ENCODE results near the gene CALD1.

CALD1 gene

DNA sequence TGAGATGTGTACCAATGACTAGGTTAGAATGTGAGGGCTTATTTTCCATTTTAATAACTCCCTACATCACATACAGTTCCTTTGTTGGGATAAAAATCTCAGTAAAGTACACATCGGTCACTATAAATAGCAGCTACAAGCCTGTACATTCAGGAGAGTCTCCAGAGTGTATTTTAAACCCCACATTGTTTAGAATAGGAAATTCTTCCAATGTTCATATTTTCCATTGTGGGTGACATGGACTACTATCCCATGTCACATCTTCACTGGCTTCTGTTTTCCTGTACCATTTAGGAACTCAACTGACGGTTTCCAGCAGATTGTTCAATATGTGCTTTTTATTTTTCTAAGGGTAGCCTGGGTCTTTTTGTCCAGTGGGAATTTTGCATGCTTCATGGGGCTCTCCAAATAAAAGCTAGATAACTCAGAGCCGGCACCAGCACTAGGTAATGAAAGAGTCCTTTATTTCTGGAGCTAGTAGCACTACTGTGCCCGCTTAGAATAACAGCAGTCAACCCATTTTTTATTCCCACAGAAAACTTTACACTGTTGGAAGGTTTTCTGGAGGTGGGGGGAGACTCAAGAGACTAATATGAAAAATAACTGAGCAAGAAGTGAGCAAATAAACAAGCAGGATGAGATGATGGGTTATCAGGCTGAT lies 100.5 kb downstream of the CALD1 start:
- intact Hi-C loops (cut with DNase I) = no loop called here
- DNase-seq = no peak

DNA sequence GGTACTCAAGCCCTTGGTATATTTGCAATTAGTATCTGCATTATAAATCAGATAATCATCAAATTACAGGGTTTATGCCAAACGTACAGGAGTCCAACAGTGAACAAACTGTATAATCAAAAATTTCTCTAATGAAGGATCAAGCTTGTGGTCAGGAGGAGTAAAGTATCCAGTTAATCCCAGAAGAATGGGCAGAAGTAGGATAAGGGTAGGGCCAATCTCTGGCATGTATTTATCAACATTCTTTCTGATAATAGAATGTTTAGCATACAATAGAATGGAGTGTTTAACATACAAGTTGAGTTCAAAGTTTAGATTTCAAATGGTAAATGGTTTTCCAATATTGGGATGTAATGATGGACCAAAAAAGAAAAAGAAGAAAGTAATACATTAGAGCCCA lies 103.0 kb downstream of the CALD1 start:
- DNase-seq = no peak
- intact Hi-C loops (cut with DNase I) = no loop called here

DNA sequence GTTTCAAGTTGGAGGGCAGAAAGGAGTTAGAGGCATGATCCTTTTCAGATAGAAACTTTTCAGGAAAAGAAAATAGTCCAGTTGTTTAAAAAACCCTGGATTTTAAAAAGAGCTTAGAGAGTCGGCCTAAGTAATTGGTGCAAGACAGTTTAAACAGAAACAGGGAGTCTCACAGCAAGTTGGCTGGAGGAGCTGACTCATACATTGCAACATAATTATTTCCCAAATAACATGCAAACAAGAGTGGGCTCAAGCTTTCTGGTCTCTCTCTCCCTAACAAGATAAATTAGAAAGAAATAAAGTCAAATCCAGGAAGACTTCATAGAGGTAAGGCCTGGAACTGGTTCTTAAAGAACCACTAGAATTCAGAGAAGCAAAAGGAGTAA lies 106.5 kb downstream of the CALD1 start:
- no peak for DNase-seq
- intact Hi-C loops (cut with DNase I) = no loop called here

DNA sequence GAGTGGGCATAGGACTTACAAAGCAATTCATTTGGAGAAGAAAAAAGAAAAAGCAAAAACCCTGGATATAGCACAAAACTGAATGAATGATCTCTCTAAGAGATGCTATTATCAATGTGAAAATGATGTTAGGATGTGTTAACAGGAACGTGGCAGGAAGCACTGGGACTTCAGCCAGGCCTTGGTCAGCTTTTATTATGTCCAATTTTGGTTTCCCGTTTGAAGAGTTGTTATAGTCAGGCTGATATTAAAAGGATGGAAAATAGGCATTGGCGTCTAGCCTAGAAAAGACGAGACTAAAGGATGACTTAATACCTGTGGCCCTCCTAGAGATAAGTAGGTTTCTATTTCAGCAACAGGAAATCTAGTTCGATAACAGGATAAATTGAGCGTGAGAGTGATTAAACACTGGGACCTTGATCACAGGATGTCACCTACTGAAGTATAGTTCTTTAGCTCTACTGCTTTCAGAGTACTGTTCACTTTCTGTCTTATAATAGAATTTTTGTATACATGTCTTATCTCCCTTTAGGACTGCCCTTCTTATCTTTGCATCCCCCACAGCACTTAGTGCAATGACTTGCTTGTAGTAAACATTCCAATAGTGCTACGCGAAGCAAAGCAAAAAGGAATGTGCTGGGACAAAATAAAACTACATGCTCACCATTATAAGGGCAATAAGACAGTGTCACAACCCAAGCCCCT lies 107.1 kb downstream of the CALD1 start:
- DNase-seq = no peak
- intact Hi-C loops (cut with DNase I) = no loop called here

DNA sequence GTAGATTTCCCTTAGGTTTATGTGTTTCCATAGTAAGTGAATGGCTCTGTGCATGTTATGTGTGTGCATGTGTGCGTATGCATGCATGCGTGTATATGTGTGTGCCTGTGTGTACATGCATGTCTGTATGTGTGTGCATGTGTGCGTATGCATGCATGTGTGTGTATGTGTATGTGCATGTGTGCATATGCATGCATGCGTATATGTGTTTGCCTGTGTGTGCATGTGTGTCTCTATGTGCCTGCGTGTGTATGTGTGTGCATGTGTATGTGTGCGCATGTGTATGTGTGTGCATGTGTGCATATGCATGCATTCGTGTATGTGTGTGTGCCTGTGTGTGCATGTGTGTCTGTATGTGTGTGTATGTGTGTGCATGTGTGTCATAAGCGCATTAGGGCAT lies 108.1 kb downstream of the CALD1 start:
- no peak for DNase-seq
- intact Hi-C loops (cut with DNase I) = no loop called here

DNA sequence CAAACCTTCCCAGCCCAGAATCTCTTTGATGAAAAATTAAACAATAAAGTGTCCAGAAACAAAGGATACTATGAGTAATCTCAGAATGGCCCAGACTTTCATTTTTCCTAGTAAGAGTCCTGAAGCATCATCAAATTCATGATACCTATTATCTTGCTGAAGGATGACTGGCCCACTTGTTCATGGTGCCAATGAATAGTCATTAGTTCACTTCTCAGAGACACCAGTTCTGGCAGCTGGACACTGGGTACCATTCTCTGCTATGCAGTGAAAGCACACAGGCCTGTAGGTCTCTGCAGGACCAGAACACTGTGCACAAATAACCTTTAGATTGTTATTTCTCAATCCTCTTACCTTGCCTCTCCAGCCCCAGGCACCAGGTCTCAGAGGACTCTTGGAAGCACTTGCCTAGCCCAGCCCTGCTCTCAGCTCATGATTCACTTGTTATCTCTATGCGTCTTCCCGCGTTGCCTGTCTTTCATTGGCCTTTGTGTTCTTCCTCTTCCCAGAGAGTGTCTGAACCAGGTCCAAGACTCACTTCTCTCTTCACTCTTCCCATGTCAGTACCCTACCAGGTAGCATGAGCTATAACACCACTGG lies 108.8 kb downstream of the CALD1 start:
- no peak for DNase-seq
- intact Hi-C loops (cut with DNase I) = no loop called here

DNA sequence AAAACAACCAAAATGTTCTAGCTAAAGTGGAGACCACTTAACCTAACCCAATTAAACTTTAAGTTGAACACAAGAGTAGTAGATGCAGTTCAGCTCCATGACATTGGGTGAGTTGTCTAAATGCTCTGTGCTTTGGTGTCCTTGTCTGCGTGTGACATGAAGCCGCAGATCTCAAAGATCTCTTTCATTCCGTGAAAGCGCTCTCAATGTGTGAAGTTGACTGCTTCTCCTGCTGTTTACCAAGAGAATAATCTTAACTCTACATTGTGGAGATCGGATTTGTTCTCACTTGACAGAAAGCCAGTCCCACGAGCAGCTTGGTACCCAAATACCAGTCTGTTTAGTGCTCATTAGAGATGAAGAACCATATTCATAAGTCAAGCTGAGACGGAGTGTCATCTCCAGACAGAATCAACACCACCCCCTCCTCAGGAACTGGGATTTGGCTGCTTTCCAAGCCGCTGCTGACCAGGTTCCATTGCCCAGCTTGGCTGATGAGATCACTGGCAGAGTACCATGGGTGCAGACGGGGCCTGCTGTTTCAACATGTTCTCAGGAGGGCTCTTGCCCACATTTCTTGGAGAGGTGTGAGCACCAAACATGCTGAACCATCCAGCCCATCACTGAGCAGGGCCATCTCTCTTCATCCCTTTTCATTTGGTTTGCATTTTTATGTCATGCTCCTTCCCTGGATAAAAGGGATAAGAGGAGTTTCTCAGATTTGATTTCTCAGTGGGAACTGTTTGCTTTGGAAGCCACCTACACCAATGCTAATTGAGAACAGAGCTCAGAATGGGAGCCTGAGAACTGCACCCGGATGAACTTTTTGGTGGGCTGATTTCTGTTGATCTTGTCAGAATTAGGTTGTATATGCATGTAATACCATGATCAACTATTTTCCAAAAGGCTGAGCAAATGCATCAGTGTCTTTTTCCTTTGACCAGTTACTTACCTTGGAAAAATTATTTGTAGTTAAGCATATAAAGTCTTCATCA lies 111.1 kb downstream of the CALD1 start:
- intact Hi-C loops (cut with DNase I) = no loop called here
- peak in 40 of 42 donors; percentile 19 to 78 (median 45) for DNase-seq

DNA sequence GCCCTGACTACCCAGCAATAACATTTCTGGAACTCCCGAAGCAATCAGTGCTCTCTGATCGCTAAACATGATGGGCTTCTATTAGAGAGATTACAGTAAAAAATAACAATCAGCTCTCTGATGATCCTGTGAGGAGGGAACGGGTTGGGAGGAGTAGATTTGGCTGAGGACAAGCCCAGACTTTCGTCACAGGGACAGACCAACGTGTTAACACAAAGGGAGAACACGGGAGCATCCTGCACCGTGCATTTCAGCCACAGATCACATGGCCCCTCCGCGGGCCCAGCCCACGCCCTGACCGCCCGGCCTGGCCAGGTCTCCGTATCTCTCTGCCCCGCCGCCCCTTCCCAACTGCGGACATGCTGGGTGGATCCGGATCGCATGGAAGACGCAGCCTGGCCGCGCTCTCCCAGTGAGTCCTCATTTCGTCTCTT lies 111.8 kb downstream of the CALD1 start:
- DNase-seq = peak; percentile 62 to 92 (median 80)
- intact Hi-C loops (cut with DNase I) = no loop called here

DNA sequence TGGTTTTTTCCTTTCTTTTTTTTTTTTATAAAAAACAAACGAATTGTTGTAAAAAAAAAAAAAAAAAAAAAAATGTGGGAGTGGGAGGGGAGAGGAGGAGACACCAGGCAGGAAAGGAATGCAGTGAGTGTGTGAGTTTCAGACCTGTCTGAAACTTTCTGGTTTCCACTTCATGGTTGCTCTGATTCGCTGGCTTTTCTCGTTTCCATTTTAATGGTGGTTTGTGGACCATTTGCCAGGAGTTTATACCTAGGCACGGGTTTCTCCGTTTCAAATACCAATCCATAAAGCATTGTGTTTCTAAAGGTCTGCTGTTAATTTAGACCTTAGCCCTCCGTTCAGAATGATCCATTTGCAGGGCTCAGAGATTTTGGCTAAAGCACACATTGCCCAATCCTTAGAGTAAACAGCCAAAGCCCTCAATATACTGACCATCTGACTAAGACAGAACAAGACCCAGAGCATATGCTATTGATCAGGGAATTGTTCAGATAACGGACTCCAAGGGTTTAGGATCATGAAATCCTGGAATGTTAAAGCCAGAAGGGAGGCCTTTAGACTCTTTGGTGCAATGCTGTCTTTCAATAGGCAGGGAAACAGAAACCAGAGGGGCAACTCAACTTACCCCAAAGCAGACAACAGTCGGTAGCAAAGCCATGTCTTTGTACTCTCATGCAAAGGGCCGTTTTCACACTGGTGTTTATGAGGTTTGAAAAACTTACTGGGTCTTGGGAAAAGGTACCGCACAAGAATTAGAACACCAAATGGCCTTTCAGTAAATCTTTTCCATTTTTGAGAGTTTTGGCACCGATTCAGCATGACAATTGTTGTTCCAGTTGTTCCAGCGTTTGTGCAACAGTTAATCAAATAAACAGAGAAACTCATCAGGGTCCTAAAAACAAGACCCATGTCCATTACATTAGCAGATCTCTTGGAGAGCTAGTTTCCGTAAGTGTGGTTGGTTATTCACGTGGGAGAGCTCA lies 112.6 kb downstream of the CALD1 start:
- DNase-seq = peak in 3 of 42 donors; percentile 33 to 48 (median 34)
- intact Hi-C loops (cut with DNase I) = no loop called here

DNA sequence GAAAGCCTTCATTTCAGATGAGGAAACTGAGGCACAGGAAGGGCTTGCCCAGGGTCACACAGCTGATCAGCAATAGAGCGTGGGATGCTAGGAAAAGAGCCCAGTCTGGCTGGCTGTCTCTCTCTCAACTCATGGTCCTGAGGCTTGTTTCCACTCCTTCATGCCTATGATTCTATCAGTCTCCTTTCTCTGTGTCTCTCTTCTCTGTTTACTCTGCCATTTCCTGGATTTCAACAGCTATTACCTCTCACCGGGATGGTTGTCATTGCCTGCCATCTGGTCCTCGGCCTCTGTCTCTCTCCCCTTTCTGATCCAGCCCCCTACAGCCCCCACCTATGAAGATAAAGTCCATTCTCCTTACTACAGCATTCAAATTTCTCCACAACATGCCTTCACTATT lies 113.5 kb downstream of the CALD1 start:
- intact Hi-C loops (cut with DNase I) = no loop called here
- DNase-seq = no peak

DNA sequence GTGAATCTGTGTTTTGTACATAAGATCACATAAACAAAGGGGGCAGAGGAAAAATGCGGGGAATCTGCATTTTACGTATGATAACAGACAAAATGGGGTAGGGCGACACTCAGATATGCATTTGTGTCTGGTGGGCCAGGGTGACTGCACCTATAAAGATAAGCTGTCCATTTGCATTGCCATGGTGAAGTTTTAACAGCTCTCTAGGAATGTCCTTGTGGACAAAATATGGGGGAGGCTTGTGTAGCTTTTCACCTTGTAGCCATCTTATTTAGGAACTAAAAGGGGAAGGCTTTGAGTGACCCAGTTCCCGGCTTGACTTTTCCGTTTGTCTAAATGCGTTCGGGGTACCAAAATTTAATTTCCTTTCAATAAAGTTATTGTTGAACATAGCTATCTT lies 114.5 kb downstream of the CALD1 start:
- intact Hi-C loops (cut with DNase I) = no loop called here
- no peak for DNase-seq

DNA sequence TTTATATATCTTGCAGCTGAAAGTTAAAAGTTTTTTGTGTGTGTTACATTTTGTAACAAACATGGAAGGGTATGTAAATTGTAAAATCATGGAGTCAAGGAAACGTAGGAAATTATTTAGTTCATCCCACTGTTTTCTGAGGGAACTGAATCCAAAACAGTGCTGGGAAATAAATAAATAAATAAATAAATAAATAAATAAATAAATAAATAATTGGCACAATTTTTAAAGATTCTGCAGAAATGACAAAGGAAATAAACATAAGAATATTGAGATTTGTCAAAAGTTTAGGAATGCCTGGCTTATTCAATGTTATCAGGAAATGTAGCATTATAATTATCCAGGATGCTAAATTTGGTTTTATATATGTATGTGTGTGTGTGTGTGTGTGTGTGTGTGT lies 115.5 kb downstream of the CALD1 start:
- no peak for DNase-seq

DNA sequence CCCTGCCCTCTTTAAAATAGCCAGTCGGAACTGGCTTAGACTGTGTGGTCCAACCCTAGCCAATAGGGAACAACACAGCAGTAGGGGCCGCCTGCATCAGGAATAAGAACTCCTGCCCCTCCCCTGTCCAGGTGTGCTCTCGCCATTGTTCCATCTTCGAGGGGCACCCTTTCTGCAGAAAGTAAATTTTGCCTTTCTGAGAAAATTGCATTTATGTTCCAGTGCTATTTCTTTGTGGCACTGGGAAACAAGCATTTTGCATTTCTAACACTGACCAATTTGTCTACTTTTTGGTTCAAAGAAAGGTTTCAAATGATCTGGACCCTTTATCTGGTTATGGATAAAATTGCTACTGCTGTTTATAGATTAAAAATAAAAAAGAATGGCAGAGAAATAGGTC lies 116.6 kb downstream of the CALD1 start:
- intact Hi-C loops (cut with DNase I) = no loop called here
- no peak for DNase-seq

More for the DNA sequence above, 115.5 kb downstream of the CALD1 start:
- intact Hi-C loops (cut with DNase I) = no loop called here

DNA sequence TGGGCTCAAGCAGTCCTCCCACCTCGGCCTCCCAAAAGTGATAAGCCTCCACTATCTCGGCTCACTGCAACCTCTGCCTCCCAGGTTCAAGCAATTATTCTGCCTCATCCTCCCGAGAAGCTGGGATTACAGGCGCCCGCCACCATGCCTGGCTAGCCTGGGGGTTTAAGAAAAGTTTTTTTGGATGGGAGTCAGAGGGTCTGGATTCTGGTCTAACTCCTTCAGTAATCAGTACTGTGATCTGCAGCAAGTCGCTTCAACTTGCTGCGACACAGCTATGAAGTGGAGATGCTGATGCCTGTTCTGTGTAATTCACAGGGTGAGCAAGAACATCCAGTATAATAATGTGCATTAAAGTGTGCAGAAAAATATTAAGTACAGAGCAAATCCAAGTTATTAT lies 118.5 kb downstream of the CALD1 start:
- DNase-seq = no peak
- intact Hi-C loops (cut with DNase I) = no loop called here

DNA sequence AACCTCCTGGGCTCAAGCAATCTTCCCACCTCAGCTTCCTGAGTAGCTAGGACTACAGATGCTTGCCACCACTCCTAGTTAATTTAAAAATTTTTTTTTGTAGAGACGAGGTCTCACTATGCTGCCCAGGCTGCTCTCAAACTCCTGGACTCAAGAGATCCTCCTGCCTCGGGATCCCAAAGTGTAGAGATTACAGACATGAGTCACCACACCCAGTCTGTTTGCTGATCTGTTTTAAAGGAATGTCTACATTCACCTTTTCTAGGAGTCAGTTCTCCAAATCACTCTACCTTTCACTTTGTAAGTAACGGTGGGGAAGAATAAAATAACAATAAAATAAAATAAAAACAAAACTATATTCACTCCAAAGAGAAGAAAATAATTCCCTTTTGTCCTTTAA lies 120.3 kb downstream of the CALD1 start:
- no peak for DNase-seq
- intact Hi-C loops (cut with DNase I) = no loop called here

DNA sequence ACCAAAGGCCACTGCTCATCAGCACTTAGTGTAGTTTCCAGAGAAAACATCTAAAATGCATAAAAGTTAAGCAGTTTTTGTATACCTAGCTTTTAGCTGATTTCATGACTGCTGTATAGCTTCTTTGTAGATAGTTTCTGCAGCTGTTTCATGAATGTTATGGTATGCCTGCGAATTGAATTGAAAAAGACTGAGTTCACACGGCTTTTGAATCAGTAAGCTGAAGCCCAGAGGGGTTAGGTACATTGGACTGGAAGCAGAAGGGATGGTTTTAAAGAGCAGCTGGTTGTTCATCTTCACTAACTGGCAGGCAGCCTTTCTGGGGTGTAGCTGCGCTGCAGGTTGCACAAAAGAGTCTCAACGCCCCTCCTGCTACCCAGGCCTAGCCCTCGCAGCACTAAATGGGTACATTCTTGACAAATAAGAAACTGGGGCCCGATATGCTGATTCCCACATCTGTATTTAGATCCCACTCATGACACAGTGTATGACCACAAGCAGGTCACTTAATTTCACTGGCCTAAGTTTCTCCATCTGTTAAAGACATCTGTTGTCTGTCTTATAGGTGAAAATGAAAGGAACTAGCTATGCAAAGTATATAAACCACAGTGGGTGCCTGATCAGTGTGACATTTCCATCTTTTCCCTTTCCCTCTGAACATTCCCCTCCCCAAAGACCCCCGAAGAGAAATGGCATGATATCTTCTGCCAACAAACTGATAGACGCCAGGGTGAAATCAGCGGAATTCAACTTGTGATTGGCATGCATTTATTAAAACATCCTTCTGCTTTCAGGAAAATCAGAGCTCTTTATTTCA lies 120.9 kb downstream of the CALD1 start:
- intact Hi-C loops (cut with DNase I) = no loop called here
- DNase-seq = no peak

DNA sequence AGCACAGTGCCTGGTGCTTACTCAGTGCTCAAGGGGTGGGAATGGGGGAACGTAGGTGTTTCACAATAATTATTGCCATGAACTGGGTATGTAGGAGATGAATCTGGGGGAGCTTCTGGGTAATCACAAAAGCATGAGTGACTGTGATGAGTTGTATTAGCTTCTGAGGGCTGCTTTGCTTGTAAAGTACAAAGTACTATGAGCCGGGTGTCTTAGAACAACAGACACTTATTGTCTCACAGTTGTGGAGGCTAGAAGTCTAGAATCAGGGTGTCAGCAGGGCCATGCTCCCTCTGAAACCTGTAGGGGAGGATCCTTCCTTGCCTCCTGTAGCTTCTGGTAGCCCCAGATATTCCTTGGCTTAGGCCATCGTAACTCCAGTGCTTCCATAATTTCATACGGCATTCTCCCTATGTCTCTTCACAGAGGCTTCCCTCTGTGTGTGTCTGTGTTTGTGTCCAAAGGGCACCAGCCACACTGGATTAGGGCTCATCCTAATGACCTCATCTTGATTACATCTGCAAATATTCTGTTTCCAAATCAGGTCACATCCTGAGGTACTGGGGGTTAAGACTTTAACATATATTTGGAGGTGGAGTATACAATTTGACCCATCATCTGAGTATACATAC lies 122.1 kb downstream of the CALD1 start:
- peak in 6 of 42 donors; percentile 18 to 52 (median 40) for DNase-seq

More for the DNA sequence above, 122.1 kb downstream of the CALD1 start:
- intact Hi-C loops (cut with DNase I) = no loop called here
